Esophagus squamous epithelium (tissue), 4 donors: Measurements from ENCODE around the gene HMX2.
"Not testable (repeated sequence)": the region's sequence is repeated elsewhere in the genome, so short reads cannot be mapped to it uniquely, and the experiment has no call there.

Source experiments
- POLR2A ChIP-seq, 4 donors: fragments of 450-650 bp; IDR thresholded peaks; one replicate each; pipeline ENCODE4 v1.6.1; 2017; ENCODE audit warnings: antibody characterized with exemption in 4 of 4, mild to moderate bottlenecking in 4 of 4, moderate library complexity in 3 of 4
- TF ChIP-seq, protein P1 (sequence below), 6 experiments: fragments of 450-650 bp in 4 of 6; fragments of 200-600 bp in 2 of 6; sonication (generic) in 2 of 6; IDR thresholded peaks; one replicate each; pipeline ENCODE4 v1.5.1; 2016 to 2019; ENCODE audit warnings: antibody characterized with exemption in 6 of 6, mild to moderate bottlenecking in 4 of 6, moderate library complexity in 4 of 6

DNA sequence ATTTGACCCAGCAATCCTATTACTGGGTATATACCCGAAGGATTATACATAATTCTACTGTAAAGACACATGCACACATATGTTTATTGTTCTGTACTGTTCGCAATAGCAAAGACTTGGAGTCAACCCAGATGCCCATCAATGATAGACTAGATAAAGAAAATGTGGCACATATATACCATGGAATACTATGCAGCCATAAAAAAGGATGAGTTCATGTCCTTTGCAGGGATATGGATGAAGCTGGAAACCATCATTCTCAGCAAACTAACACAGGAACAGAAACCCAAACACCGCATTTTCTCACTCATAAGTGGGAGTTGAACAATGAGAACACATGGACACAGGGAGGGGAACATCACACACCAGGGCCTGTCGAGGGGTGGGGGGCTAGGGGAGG lies 30.5 kb downstream of the HMX2 start:
- TF ChIP-seq, protein P1, sequence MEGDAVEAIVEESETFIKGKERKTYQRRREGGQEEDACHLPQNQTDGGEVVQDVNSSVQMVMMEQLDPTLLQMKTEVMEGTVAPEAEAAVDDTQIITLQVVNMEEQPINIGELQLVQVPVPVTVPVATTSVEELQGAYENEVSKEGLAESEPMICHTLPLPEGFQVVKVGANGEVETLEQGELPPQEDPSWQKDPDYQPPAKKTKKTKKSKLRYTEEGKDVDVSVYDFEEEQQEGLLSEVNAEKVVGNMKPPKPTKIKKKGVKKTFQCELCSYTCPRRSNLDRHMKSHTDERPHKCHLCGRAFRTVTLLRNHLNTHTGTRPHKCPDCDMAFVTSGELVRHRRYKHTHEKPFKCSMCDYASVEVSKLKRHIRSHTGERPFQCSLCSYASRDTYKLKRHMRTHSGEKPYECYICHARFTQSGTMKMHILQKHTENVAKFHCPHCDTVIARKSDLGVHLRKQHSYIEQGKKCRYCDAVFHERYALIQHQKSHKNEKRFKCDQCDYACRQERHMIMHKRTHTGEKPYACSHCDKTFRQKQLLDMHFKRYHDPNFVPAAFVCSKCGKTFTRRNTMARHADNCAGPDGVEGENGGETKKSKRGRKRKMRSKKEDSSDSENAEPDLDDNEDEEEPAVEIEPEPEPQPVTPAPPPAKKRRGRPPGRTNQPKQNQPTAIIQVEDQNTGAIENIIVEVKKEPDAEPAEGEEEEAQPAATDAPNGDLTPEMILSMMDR (IDR thresholded peaks at IDR 0.05), result not testable (repeated sequence)
- not testable (repeated sequence) for TF ChIP-seq POLR2A (IDR thresholded peaks at IDR 0.05)
